Stimulated activated naive CD8-positive, alpha-beta T cell treated with anti-CD3 and anti-CD28 coated beads, Interleukin-15, Interleukin-2, amounts not matched to agents 100 U/mL and 50 U/mL, for 24 hours (primary cell): ENCODE measurements around the gene NFE2L2.
"Not testable (repeated sequence)": the region's sequence is repeated elsewhere in the genome, so short reads cannot be mapped to it uniquely, and the experiment has no call there.

Experiments used
- ATAC-seq: fragments of 150-1000 bp; cut with Tn5 transposase; one replicate; pipeline ENCODE4 v1.10.0; 2021
- DNase-seq: peaks from one replicate; pipeline ENCODE4 v3.0.0; 2021

The NFE2L2 gene

GRCh38 chr2:177237932-177238331 is 26.6 kb downstream of the NFE2L2 start:
- DNase-seq = no peak
- ATAC-seq = no peak

GRCh38 chr2:177235855-177236437 is 28.6 kb downstream of the NFE2L2 start:
- no peak for ATAC-seq
- DNase-seq = no peak

- no peak for DNase-seq
Measured at GRCh38 chr2:177234267-177234666, 30.3 kb downstream of the NFE2L2 start.

GRCh38 chr2:177232098-177232704 is 32.3 kb downstream of the NFE2L2 start:
- ATAC-seq = no peak
- DNase-seq = no peak

More at GRCh38 chr2:177234267-177234666, 30.3 kb downstream of the NFE2L2 start:
- no peak for ATAC-seq

- ATAC-seq = no peak
- DNase-seq = no peak
Measured at GRCh38 chr2:177231270-177231669, 33.3 kb downstream of the NFE2L2 start.

- DNase-seq = no peak
- no peak for ATAC-seq
Measured at GRCh38 chr2:177229442-177230242, 34.9 kb downstream of the NFE2L2 start.

GRCh38 chr2:177225965-177226360 is 38.6 kb downstream of the NFE2L2 start:
- DNase-seq (no peak), ATAC-seq (no peak)

- DNase-seq, ATAC-seq: not testable (repeated sequence)
Measured at GRCh38 chr2:177223436-177223835, 41.1 kb downstream of the NFE2L2 start.

- DNase-seq (no peak), ATAC-seq (no peak)
Measured at GRCh38 chr2:177221970-177222369, 42.6 kb downstream of the NFE2L2 start.

GRCh38 chr2:177221534-177221933 is 43.0 kb downstream of the NFE2L2 start:
- ATAC-seq (no peak), DNase-seq (no peak)

GRCh38 chr2:177219787-177220186 is 44.7 kb downstream of the NFE2L2 start:
- not testable (repeated sequence) for ATAC-seq, DNase-seq

GRCh38 chr2:177217247-177217843 is 47.2 kb downstream of the NFE2L2 start:
- ATAC-seq (no peak), DNase-seq (no peak)

- ATAC-seq (peak; percentile 70), DNase-seq (peak; percentile 95)
Measured at GRCh38 chr2:177212891-177213856, 51.4 kb downstream of the NFE2L2 start.

- peak; percentile 91 for ATAC-seq
- peak; percentile 100 for DNase-seq
Measured at GRCh38 chr2:177212106-177212890, 52.2 kb downstream of the NFE2L2 start, which contains the start of gene HNRNPA3. Gene HNRNPA3 (plus strand): TSS chr2:177212794. CDS start chr2:177212800, 6 bp downstream.

GRCh38 chr2:177211576-177212105 is 52.9 kb downstream of the NFE2L2 start:
- no peak for DNase-seq
- ATAC-seq = no peak

- no peak for DNase-seq
- no peak for ATAC-seq
Measured at GRCh38 chr2:177211169-177211568, 53.4 kb downstream of the NFE2L2 start.

GRCh38 chr2:177207101-177207500 is 57.4 kb downstream of the NFE2L2 start:
- DNase-seq = no peak
- peak; percentile 32 for ATAC-seq

- DNase-seq (no peak), ATAC-seq (no peak)
Measured at GRCh38 chr2:177204417-177204816, 60.1 kb downstream of the NFE2L2 start.

- no peak for ATAC-seq
Measured at GRCh38 chr2:177201919-177202346, 62.6 kb downstream of the NFE2L2 start.

GRCh38 chr2:177200419-177200818 is 64.1 kb downstream of the NFE2L2 start:
- ATAC-seq, DNase-seq: not testable (repeated sequence)

More at GRCh38 chr2:177201919-177202346, 62.6 kb downstream of the NFE2L2 start:
- DNase-seq = no peak
